Stomach (tissue), 9 donors: ENCODE results near the gene USP7. TPM values are rescaled to one million over a fixed set of nuclear protein-coding genes. Genes with fewer than 3 reads are reported as not detected.

Experiments
- DNase-seq, 2 donors: peaks; one replicate each; pipeline versions ENCODE4 v3.0.0 to v3.0.0-alpha.2; 2013 to 2019
- H3K27ac ChIP-seq, 5 donors: fragments of 200-600 bp in 4 of 5; sonication (generic) in 4 of 5; one replicate each; pipeline ENCODE4 v1.5.1; 2013 to 2019; ENCODE audit warnings: mild to moderate bottlenecking in 1 of 5, moderate library complexity in 1 of 5
- H3K27me3 ChIP-seq, 3 donors: fragments of 200-600 bp; sonication (generic); one replicate each; pipeline ENCODE4 v1.5.1; 2017 to 2019; ENCODE audit warnings: mixed run types in 1 of 3
- H3K36me3 ChIP-seq, 4 donors: fragments of 200-600 bp; sonication (generic); 1 replicate in 3 of 4; 2 replicates in 1 of 4; pipeline ENCODE4 v1.5.1; 2016 to 2019
- H3K4me1 ChIP-seq, 4 donors: fragments of 200-600 bp; sonication (generic); one replicate each; pipeline ENCODE4 v1.5.1; 2016 to 2019
- H3K4me3 ChIP-seq, 4 donors: fragments of 200-600 bp; sonication (generic) in 3 of 4; one replicate each; pipeline ENCODE4 v1.5.1; 2016 to 2019; ENCODE audit warnings: mild to moderate bottlenecking in 1 of 4
- H3K9me3 ChIP-seq, 4 donors: fragments of 200-600 bp; sonication (generic); one replicate each; pipeline ENCODE4 v1.5.1; 2016 to 2019
- CTCF ChIP-seq, 7 experiments: fragments of 450-650 bp in 4 of 7; fragments of 200-600 bp in 3 of 7; sonication (generic) in 3 of 7; IDR thresholded peaks; one replicate each; pipeline ENCODE4 v1.5.1; 2016 to 2019; ENCODE audit warnings: antibody characterized with exemption in 7 of 7, control low read depth in 2 of 7, mild to moderate bottlenecking in 1 of 7
- EP300 ChIP-seq: sonication (generic); formaldehyde crosslinking; IDR thresholded peaks from one replicate; pipeline ENCODE4 v1.6.1; 2017; ENCODE audit warnings: antibody characterized with exemption
- POLR2A ChIP-seq, 4 donors: fragments of 450-650 bp; IDR thresholded peaks; one replicate each; pipeline ENCODE4 v1.6.1; 2016; ENCODE audit warnings: antibody characterized with exemption in 4 of 4, control low read depth in 2 of 4, mild to moderate bottlenecking in 1 of 4, moderate library complexity in 1 of 4
- POLR2AphosphoS5 ChIP-seq, 3 donors: sonication (generic); formaldehyde crosslinking; IDR thresholded peaks; one replicate each; pipeline ENCODE4 v1.6.1; 2016; ENCODE audit warnings: antibody characterized with exemption in 3 of 3
- WGBS, 5 donors: extraction: QIAGEN DNeasy Blood & Tissue Kit in 3 of 5; methylation state at CpG; one replicate each; pipeline versions ENCODE4 v1.1.5 to v1.1.7; 2013 to 2018; 5-methylcytosine and 5-hydroxymethylcytosine counted together
- intact Hi-C: fragments of 100-400 bp; cut with DNase I; formaldehyde crosslinking; loops from one replicate; pipeline ENCODE4 v1.15.1; 2023; ENCODE audit warnings: low total_unique reads
- polyA plus RNA-seq, 3 donors: library from polyadenylated mRNA; stranded (reverse); fragments of 200-250 nt; gene quantifications; one replicate each; pipeline ENCODE4 v1.2.3, GENCODE V29; 2013
- total RNA-seq, 5 donors: library from RNA; depleted of rRNA; stranded (reverse); fragments of >200 nt; gene quantifications; one replicate each; pipeline versions ENCODE4 v1.1.0 to v1.2.3, GENCODE V29; 2014 to 2016
- donor health status: healthy with polysubstance abuse.
- donor health status: Bipolar disorder and iron deficiency.
- donor health status: healthy.

The USP7 gene
- total and polyA plus RNA-seq, 8 donors = 19.3 to 171 (median 58.0) TPM

GRCh38 chr16:8957509-8958157, 6.1 kb downstream of the USP7 start:
- no peak for TF ChIP-seq CTCF (IDR thresholded peaks at IDR 0.05)
- TF ChIP-seq POLR2AphosphoS5 (IDR thresholded peaks at IDR 0.05) = no peak
- TF ChIP-seq POLR2A (IDR thresholded peaks at IDR 0.05) = no peak
- TF ChIP-seq EP300 = no peak
- Histone ChIP-seq H3K4me3 (peak overlapping the region in 1 of 4 donors; percentile 4), H3K27ac (peak overlapping the region in 4 of 5 donors; percentile 14 to 72 (median 53)), H3K36me3 (no peaks in the 10 kb centered on the region), H3K4me1 (peaks cover 65 to 93% (median 90%) of the 10 kb centered on the region in 4 donors), H3K27me3 (no peaks in the 10 kb centered on the region), H3K9me3 (no peaks in the 10 kb centered on the region)
- DNase-seq = no peak
- intact Hi-C loops = no loop called here
- WGBS, 5 donors = 63 to 70% (median 69%) methylated on average over 9 of the region's 9 CpGs

GRCh38 chr16:8957063-8957397, 6.7 kb downstream of the USP7 start:
- H3K27me3 ChIP-seq = no peaks in the 10 kb centered on the region

GRCh38 chr16:8956265-8957062, 7.2 kb downstream of the USP7 start:
- no peak for TF ChIP-seq POLR2AphosphoS5 (IDR thresholded peaks at IDR 0.05)
- TF ChIP-seq EP300 = no peak
- TF ChIP-seq CTCF (IDR thresholded peaks at IDR 0.05) = no peak
- TF ChIP-seq POLR2A (IDR thresholded peaks at IDR 0.05) = no peak
- no peaks in the 10 kb centered on the region for H3K36me3 ChIP-seq
- H3K27ac ChIP-seq = peak overlapping the region in 2 of 5 donors; percentile 56 to 72
- H3K27me3 ChIP-seq = no peaks in the 10 kb centered on the region
- H3K4me1 ChIP-seq = peaks cover 64 to 95% (median 92%) of the 10 kb centered on the region in 4 donors
- intact Hi-C loops = no loop called here
- no peak overlapping the region for H3K4me3 ChIP-seq
- no peaks in the 10 kb centered on the region for H3K9me3 ChIP-seq
- DNase-seq = no peak
- 69 to 79% (median 70%) methylated on average over 21 of the region's 21 CpGs for WGBS, 5 donors

More at GRCh38 chr16:8957063-8957397, 6.7 kb downstream of the USP7 start:
- TF ChIP-seq POLR2AphosphoS5 (IDR thresholded peaks at IDR 0.05) (no peak), POLR2A (IDR thresholded peaks at IDR 0.05) (no peak), EP300 (no peak), CTCF (IDR thresholded peaks at IDR 0.05) (no peak)
- Histone ChIP-seq H3K27ac (peak overlapping the region in 3 of 5 donors; percentile 56 to 72 (median 57)), H3K4me3 (no peak overlapping the region), H3K4me1 (peaks cover 64 to 95% (median 92%) of the 10 kb centered on the region in 4 donors), H3K9me3 (no peaks in the 10 kb centered on the region), H3K36me3 (no peaks in the 10 kb centered on the region)
- intact Hi-C loops = no loop called here
- WGBS, 5 donors = 58 to 76% (median 70%) methylated on average over 2 of the region's 2 CpGs
- DNase-seq = no peak

GRCh38 chr16:8955828-8956227, 7.9 kb downstream of the USP7 start:
- WGBS, 5 donors = 40 to 55% (median 52%) methylated on average over 2 of the region's 2 CpGs
- peak overlapping the region in 1 of 5 donors; percentile 72 for H3K27ac ChIP-seq
- no peaks in the 10 kb centered on the region for H3K36me3 ChIP-seq
- intact Hi-C loops = no loop called here
- no peak for DNase-seq
- no peaks in the 10 kb centered on the region for H3K27me3 ChIP-seq
- H3K9me3 ChIP-seq = no peaks in the 10 kb centered on the region
- H3K4me3 ChIP-seq = no peak overlapping the region
- TF ChIP-seq EP300 (no peak), POLR2AphosphoS5 (IDR thresholded peaks at IDR 0.05) (peak in 1 of 3 donors; percentile 7)
- peaks cover 62 to 95% (median 92%) of the 10 kb centered on the region in 4 donors for H3K4me1 ChIP-seq
